ENCODE data around the gene CA9.

- TF ChIP-seq, protein P1, sequence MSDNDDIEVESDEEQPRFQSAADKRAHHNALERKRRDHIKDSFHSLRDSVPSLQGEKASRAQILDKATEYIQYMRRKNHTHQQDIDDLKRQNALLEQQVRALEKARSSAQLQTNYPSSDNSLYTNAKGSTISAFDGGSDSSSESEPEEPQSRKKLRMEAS (CRISPR knock-in tag; IDR thresholded peaks at IDR 0.05): no peak
- TF ChIP-seq, protein P2, sequence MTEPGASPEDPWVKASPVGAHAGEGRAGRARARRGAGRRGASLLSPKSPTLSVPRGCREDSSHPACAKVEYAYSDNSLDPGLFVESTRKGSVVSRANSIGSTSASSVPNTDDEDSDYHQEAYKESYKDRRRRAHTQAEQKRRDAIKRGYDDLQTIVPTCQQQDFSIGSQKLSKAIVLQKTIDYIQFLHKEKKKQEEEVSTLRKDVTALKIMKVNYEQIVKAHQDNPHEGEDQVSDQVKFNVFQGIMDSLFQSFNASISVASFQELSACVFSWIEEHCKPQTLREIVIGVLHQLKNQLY (CRISPR knock-in tag; IDR thresholded peaks at IDR 0.05): no peak
- TF ChIP-seq, protein P3, sequence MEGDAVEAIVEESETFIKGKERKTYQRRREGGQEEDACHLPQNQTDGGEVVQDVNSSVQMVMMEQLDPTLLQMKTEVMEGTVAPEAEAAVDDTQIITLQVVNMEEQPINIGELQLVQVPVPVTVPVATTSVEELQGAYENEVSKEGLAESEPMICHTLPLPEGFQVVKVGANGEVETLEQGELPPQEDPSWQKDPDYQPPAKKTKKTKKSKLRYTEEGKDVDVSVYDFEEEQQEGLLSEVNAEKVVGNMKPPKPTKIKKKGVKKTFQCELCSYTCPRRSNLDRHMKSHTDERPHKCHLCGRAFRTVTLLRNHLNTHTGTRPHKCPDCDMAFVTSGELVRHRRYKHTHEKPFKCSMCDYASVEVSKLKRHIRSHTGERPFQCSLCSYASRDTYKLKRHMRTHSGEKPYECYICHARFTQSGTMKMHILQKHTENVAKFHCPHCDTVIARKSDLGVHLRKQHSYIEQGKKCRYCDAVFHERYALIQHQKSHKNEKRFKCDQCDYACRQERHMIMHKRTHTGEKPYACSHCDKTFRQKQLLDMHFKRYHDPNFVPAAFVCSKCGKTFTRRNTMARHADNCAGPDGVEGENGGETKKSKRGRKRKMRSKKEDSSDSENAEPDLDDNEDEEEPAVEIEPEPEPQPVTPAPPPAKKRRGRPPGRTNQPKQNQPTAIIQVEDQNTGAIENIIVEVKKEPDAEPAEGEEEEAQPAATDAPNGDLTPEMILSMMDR (IDR thresholded peaks at IDR 0.05): no peak
- TF ChIP-seq USF2 (CRISPR knock-in tag; IDR thresholded peaks at IDR 0.05) (no peak), ZNF138 (CRISPR knock-in tag; conservative IDR thresholded peaks at IDR 0.05) (no peak), GTF2I (CRISPR knock-in tag; conservative IDR thresholded peaks at IDR 0.05) (no peak), CREB1 (CRISPR knock-in tag; IDR thresholded peaks at IDR 0.05) (no peak), TEAD4 (CRISPR knock-in tag; IDR thresholded peaks at IDR 0.05) (no peak)
These were observed 42.5 kb downstream of the CA9 start for GRCh38 chr9:35716230-35716629.

Measured in WTC11 (cell line).